OCI-LY1 (cell line): ENCODE data around the gene CFAP46.

Experiments used
- EZH2 ChIP-seq: fragments of 200-600 bp; sonication (generic), shearing (Covaris generic); IDR thresholded peaks from 2 replicates; pipeline ENCODE4 v1.8.0; 2017; ENCODE audit warnings: borderline replicate concordance, mixed run types, mild to moderate bottlenecking, antibody characterized with exemption, low read length, moderate library complexity, mixed read lengths
- TF ChIP-seq, protein P1 (sequence below): fragments of 200-600 bp; sonication (generic), shearing (Covaris generic); IDR thresholded peaks from 2 replicates; pipeline ENCODE4 v1.5.1; 2017; ENCODE audit warnings: mild to moderate bottlenecking, antibody characterized with exemption, low read length, moderate library complexity, mixed read lengths

DNA sequence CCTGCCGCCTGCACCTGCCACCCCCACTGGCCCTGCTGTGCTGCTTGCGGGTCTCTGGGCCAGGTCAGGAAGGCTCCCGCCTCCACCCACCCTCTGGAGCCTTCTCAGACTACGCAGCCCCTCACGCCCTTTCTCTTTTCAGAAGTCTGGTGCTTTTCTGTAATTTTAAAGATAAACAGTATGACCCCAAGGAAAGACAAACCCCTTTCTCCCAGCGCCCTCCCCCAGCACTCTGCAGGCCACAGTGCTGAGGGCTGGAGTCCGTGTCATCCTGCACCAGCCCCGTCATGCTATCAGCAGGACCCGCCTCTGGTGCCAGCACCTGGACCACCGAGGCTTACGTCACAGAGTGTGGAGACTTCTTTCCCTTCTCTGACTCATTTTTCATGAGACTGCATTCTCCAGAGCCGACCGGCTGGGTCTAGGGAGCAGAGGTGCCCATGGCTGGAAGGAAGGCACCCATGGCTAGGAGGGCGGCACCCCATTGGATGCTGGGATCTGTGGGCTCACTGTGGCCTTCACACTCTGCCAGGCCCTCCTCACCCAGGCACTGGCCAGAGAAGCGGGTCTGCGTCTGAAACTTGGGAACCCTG is 53.4 kb downstream of the CFAP46 start:
- TF ChIP-seq, protein P1, sequence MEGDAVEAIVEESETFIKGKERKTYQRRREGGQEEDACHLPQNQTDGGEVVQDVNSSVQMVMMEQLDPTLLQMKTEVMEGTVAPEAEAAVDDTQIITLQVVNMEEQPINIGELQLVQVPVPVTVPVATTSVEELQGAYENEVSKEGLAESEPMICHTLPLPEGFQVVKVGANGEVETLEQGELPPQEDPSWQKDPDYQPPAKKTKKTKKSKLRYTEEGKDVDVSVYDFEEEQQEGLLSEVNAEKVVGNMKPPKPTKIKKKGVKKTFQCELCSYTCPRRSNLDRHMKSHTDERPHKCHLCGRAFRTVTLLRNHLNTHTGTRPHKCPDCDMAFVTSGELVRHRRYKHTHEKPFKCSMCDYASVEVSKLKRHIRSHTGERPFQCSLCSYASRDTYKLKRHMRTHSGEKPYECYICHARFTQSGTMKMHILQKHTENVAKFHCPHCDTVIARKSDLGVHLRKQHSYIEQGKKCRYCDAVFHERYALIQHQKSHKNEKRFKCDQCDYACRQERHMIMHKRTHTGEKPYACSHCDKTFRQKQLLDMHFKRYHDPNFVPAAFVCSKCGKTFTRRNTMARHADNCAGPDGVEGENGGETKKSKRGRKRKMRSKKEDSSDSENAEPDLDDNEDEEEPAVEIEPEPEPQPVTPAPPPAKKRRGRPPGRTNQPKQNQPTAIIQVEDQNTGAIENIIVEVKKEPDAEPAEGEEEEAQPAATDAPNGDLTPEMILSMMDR: no peak
- TF ChIP-seq EZH2: no peak
